OCI-LY3 (cell line): ENCODE results near the gene TNIP1.

Source experiments
- EZH2phosphoT487 ChIP-seq: fragments of 200-600 bp; shearing (Covaris generic); IDR thresholded peaks from 2 replicates; pipeline ENCODE4 v1.6.1; 2018; ENCODE audit warnings: antibody characterized with exemption, mixed run types, low read depth
- TF ChIP-seq, protein P1 (sequence below): fragments of 200-600, 300-600 bp; sonication (generic); IDR thresholded peaks from 2 replicates; pipeline ENCODE4 v1.5.1; 2014; ENCODE audit warnings: antibody characterized with exemption, low read length, low read depth

DNA sequence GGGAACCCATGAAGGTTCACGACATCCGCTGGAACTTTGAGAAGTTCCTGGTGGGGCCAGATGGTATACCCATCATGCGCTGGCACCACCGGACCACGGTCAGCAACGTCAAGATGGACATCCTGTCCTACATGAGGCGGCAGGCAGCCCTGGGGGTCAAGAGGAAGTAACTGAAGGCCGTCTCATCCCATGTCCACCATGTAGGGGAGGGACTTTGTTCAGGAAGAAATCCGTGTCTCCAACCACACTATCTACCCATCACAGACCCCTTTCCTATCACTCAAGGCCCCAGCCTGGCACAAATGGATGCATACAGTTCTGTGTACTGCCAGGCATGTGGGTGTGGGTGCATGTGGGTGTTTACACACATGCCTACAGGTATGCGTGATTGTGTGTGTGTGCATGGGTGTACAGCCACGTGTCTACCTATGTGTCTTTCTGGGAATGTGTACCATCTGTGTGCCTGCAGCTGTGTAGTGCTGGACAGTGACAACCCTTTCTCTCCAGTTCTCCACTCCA is 52.8 kb downstream of the TNIP1 start:
- TF ChIP-seq, protein P1, sequence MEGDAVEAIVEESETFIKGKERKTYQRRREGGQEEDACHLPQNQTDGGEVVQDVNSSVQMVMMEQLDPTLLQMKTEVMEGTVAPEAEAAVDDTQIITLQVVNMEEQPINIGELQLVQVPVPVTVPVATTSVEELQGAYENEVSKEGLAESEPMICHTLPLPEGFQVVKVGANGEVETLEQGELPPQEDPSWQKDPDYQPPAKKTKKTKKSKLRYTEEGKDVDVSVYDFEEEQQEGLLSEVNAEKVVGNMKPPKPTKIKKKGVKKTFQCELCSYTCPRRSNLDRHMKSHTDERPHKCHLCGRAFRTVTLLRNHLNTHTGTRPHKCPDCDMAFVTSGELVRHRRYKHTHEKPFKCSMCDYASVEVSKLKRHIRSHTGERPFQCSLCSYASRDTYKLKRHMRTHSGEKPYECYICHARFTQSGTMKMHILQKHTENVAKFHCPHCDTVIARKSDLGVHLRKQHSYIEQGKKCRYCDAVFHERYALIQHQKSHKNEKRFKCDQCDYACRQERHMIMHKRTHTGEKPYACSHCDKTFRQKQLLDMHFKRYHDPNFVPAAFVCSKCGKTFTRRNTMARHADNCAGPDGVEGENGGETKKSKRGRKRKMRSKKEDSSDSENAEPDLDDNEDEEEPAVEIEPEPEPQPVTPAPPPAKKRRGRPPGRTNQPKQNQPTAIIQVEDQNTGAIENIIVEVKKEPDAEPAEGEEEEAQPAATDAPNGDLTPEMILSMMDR: no peak
- TF ChIP-seq EZH2phosphoT487: no peak
